Transverse colon (tissue), 4 donors: ENCODE measurements around the gene RBM47.

Experiments
- EP300 ChIP-seq: sonication (generic); formaldehyde crosslinking; IDR thresholded peaks from one replicate; pipeline ENCODE4 v1.6.1; 2017; ENCODE audit warnings: antibody characterized with exemption, low read depth
- POLR2A ChIP-seq: fragments of 450-650 bp; IDR thresholded peaks from one replicate; pipeline ENCODE4 v1.6.1; 2016; ENCODE audit warnings: antibody characterized with exemption, mild to moderate bottlenecking, moderate library complexity
- POLR2AphosphoS5 ChIP-seq, 3 donors: sonication (generic); formaldehyde crosslinking; IDR thresholded peaks; one replicate each; pipeline ENCODE4 v1.6.1; 2016; ENCODE audit warnings: antibody characterized with exemption in 3 of 3
- TF ChIP-seq, protein P1 (sequence below), 5 experiments: fragments of 200-600 bp in 3 of 5; fragments of 450-650 bp in 2 of 5; sonication (generic) in 3 of 5; IDR thresholded peaks; 1 replicate in 2 of 5; 2 replicates in 3 of 5; pipeline ENCODE4 v1.5.1; 2016 to 2017; ENCODE audit warnings: antibody characterized with exemption in 5 of 5, inconsistent platforms in 3 of 5, mild to moderate bottlenecking in 2 of 5, moderate library complexity in 1 of 5

DNA sequence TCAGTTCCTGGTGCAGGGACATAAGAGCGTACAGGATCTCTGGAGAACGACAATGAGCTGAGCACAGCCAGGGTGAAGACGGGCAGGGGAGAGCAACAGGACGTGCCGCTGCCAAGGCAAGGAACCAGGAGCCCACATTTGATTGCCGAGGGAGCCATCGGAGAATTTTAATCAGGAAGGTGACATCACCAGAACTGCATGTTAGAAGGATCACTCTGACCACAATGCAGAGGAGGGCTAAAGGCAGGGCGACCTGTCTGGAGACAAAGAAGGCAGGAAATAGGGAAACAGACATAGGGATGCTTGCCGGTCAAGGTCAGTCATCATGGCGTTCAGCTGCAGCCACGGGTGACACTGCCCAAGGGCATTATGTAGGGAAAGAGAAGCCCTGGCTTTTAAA, 81.4 kb downstream of the RBM47 start:
- TF ChIP-seq, protein P1, sequence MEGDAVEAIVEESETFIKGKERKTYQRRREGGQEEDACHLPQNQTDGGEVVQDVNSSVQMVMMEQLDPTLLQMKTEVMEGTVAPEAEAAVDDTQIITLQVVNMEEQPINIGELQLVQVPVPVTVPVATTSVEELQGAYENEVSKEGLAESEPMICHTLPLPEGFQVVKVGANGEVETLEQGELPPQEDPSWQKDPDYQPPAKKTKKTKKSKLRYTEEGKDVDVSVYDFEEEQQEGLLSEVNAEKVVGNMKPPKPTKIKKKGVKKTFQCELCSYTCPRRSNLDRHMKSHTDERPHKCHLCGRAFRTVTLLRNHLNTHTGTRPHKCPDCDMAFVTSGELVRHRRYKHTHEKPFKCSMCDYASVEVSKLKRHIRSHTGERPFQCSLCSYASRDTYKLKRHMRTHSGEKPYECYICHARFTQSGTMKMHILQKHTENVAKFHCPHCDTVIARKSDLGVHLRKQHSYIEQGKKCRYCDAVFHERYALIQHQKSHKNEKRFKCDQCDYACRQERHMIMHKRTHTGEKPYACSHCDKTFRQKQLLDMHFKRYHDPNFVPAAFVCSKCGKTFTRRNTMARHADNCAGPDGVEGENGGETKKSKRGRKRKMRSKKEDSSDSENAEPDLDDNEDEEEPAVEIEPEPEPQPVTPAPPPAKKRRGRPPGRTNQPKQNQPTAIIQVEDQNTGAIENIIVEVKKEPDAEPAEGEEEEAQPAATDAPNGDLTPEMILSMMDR (IDR thresholded peaks at IDR 0.05), result no peak
- TF ChIP-seq POLR2AphosphoS5 (IDR thresholded peaks at IDR 0.05) (no peak), POLR2A (no peak), EP300 (no peak)
